ENCODE measurements around the gene FURIN. TPM values are rescaled to one million over a fixed set of nuclear protein-coding genes. Genes with fewer than 3 reads are reported as not detected.

FURIN gene
- total RNA-seq, 1 experiment from 2014 or later: 62.0 TPM

DNA sequence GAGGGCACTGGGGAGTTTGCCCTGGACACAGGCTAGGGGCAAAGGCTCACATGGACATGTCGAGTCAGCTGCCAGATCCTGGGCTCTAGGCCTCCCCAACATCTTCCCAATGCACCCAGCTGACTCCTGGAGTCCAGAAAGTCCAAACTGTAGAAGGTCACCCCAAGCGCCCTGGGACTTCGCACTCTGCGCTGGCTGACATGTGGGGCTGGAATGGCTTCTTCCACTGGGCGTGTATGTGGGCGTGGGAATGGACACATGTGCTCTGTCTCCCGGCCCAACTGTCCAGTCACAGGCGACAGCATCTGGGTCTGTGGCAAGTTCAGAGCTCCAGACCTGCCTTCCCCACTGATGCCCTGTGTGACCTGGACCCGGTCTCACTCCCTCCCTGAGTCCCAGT, 13.2 kb upstream of the FURIN start:
- H3K36me3 ChIP-seq (ENCODE audit: control insufficient read depth, insufficient read depth, low read length): no peaks in the 10 kb centered on the region
- TF ChIP-seq SIN3A (IDR thresholded peaks at IDR 0.05; ENCODE audit: borderline replicate concordance, insufficient read depth, low read depth, low read length) (no peak), TCF7L2 (IDR thresholded peaks at IDR 0.05; ENCODE audit: low read depth, low read length) (no peak), POLR2AphosphoS5 (IDR thresholded peaks at IDR 0.05; ENCODE audit: low read depth, low read length) (no peak)
- TF ChIP-seq, protein P1, sequence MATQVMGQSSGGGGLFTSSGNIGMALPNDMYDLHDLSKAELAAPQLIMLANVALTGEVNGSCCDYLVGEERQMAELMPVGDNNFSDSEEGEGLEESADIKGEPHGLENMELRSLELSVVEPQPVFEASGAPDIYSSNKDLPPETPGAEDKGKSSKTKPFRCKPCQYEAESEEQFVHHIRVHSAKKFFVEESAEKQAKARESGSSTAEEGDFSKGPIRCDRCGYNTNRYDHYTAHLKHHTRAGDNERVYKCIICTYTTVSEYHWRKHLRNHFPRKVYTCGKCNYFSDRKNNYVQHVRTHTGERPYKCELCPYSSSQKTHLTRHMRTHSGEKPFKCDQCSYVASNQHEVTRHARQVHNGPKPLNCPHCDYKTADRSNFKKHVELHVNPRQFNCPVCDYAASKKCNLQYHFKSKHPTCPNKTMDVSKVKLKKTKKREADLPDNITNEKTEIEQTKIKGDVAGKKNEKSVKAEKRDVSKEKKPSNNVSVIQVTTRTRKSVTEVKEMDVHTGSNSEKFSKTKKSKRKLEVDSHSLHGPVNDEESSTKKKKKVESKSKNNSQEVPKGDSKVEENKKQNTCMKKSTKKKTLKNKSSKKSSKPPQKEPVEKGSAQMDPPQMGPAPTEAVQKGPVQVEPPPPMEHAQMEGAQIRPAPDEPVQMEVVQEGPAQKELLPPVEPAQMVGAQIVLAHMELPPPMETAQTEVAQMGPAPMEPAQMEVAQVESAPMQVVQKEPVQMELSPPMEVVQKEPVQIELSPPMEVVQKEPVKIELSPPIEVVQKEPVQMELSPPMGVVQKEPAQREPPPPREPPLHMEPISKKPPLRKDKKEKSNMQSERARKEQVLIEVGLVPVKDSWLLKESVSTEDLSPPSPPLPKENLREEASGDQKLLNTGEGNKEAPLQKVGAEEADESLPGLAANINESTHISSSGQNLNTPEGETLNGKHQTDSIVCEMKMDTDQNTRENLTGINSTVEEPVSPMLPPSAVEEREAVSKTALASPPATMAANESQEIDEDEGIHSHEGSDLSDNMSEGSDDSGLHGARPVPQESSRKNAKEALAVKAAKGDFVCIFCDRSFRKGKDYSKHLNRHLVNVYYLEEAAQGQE (IDR thresholded peaks at IDR 0.05; ENCODE audit: insufficient read depth in 1 of 2, low read depth in 2 of 2, low read length in 1 of 2): no peak
- TF ChIP-seq, protein P2, sequence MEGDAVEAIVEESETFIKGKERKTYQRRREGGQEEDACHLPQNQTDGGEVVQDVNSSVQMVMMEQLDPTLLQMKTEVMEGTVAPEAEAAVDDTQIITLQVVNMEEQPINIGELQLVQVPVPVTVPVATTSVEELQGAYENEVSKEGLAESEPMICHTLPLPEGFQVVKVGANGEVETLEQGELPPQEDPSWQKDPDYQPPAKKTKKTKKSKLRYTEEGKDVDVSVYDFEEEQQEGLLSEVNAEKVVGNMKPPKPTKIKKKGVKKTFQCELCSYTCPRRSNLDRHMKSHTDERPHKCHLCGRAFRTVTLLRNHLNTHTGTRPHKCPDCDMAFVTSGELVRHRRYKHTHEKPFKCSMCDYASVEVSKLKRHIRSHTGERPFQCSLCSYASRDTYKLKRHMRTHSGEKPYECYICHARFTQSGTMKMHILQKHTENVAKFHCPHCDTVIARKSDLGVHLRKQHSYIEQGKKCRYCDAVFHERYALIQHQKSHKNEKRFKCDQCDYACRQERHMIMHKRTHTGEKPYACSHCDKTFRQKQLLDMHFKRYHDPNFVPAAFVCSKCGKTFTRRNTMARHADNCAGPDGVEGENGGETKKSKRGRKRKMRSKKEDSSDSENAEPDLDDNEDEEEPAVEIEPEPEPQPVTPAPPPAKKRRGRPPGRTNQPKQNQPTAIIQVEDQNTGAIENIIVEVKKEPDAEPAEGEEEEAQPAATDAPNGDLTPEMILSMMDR (IDR thresholded peaks at IDR 0.05): no peak
- peaks cover 8% of the 10 kb centered on the region for H3K4me1 ChIP-seq (ENCODE audit: control insufficient read depth, insufficient read depth, low read length)
- intact Hi-C loops (cut with micrococcal nuclease; ENCODE audit: unreplicated experiment): no loop called here
- ChIA-PET POLR2A (interaction anchor here (0.6 kb wide), 1 partner anchor 9 kb away, joined by 7 read pairs; no protein-coding TSS in a partner anchor), CTCF (interaction anchor here (0.6 kb wide), 1 partner anchor 10 kb away, joined by 3 read pairs; no protein-coding TSS in a partner anchor)
- BruUV-seq (replicated peaks): no TSS peak
- no peaks in the 10 kb centered on the region for H3K27me3 ChIP-seq (ENCODE audit: control insufficient read depth, insufficient read depth, low read length)
- in situ Hi-C loops (cut with HindIII; ENCODE audit: low pct_unique_long_range_greater_than_20kb, low sequenced_read_pairs): no loop called here
- no peaks in the 10 kb centered on the region for H3K9me3 ChIP-seq (ENCODE audit: control insufficient read depth, insufficient read depth, low read depth, low read length)
- DNase-seq (ENCODE audit: low read depth, low spot score) (no peak), ATAC-seq (no peak)
- H3K4me3 ChIP-seq (ENCODE audit: low read depth in 2 of 2, low read length in 2 of 2): no peak overlapping the region
- no peak overlapping the region for H3K27ac ChIP-seq (ENCODE audit: low read length)

DNA sequence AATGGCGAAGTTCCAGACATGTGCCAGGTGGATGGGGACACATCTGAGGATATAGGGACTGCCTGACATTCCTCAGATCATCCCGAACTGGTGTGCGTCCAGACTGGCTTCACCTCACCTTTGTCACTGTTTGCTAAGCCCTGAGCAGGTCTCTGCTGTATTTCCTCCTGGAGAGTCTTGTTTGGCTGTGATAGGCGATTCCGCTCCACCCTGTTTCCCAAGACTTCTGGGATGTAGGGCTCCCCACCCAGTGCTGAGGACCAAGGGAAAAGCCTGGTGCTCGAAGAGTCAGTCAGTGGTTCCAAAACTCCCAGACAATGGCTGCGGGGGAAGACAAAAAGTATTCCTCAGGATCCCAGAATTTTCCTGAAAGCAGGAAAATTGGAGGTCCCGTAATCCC, 11.1 kb upstream of the FURIN start:
- Histone ChIP-seq H3K36me3 (ENCODE audit: control insufficient read depth, insufficient read depth, low read length) (no peaks in the 10 kb centered on the region), H3K4me3 (ENCODE audit: low read depth in 2 of 2, low read length in 2 of 2) (no peak overlapping the region), H3K4me1 (ENCODE audit: control insufficient read depth, insufficient read depth, low read length) (peaks cover 18% of the 10 kb centered on the region), H3K27me3 (ENCODE audit: control insufficient read depth, insufficient read depth, low read length) (no peaks in the 10 kb centered on the region), H3K27ac (ENCODE audit: low read length) (no peak overlapping the region), H3K9me3 (ENCODE audit: control insufficient read depth, insufficient read depth, low read depth, low read length) (no peaks in the 10 kb centered on the region)
- intact Hi-C loops (cut with micrococcal nuclease; ENCODE audit: unreplicated experiment): no loop called here
- TF ChIP-seq, protein P2 (IDR thresholded peaks at IDR 0.05): no peak
- TF ChIP-seq, protein P1 (IDR thresholded peaks at IDR 0.05; ENCODE audit: insufficient read depth in 1 of 2, low read depth in 2 of 2, low read length in 1 of 2): no peak
- TF ChIP-seq SIN3A (IDR thresholded peaks at IDR 0.05; ENCODE audit: borderline replicate concordance, insufficient read depth, low read depth, low read length) (no peak), TCF7L2 (IDR thresholded peaks at IDR 0.05; ENCODE audit: low read depth, low read length) (no peak), POLR2AphosphoS5 (IDR thresholded peaks at IDR 0.05; ENCODE audit: low read depth, low read length) (no peak)
- no peak for ATAC-seq
- DNase-seq (ENCODE audit: low read depth, low spot score): no peak
- in situ Hi-C loops (cut with HindIII; ENCODE audit: low pct_unique_long_range_greater_than_20kb, low sequenced_read_pairs): no loop called here
- no TSS peak for BruUV-seq (replicated peaks)
- ChIA-PET POLR2A (no interaction called here), CTCF (no interaction called here)
